Activated gamma-delta T cell (primary cell): ENCODE results near the gene TCEA3.

Experiments used
- DNase-seq: peaks from one replicate; lab custom pipeline; 2025; lab: John Stamatoyannopoulos, UW

TCEA3 gene

DNA sequence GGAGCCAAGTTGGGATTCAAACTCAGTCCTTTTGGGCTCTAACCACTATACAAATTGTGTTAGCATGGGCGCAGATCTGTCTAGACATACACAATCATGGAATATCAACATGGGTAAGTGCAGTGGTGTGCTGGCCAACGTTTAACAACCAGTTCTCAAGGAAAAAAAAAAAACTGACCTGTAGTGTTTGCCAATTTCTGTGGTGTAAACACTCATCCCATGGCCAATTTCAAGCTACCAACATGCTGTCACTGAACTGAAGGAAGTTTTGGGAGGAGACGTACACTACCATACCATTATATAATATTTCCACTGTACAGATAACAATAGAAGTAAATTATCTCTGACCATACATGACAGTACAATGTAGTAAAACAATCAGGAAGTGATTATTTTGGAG lies 3.2 kb downstream of the TCEA3 start:
- no peak for DNase-seq

DNA sequence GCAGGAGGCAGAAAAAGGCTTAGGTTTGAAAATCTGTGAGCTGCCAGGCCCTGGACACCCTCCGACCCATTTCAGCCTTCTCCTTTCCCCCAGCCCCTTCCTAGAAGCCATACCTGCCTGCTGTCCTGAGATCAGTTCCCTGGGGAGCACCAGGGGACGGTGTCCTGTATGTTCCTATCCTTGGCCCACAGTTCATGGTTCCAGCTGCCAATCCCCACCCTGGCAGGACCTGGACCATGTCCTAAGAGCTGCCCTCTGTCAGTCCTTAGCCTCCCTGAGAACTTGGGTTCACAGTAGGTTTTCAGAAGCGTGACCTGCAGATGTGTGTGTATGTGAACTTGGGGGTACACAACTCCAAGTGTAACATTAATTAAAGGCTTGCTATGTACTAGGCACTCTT lies 3.8 kb downstream of the TCEA3 start:
- no peak for DNase-seq

DNA sequence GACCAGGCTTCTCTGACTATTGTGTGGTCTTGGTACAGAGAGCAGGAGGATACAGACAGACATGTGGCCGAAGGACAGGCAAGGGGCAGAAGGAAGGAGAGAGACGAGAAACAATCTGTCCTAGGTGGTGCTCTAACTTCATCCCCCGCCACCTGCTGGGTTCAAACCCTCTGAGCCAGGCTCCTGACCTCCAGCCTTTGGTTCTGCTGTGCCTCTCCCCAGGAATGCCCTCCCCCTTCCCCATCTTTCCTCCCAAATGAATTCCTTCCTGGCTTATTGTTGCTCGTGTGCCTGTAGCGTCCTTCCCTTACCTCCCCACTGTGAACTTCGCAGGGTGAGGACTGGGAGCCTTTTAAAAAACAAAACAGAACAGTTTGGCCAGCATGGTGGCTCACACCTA lies 5.4 kb downstream of the TCEA3 start:
- DNase-seq: no peak

DNA sequence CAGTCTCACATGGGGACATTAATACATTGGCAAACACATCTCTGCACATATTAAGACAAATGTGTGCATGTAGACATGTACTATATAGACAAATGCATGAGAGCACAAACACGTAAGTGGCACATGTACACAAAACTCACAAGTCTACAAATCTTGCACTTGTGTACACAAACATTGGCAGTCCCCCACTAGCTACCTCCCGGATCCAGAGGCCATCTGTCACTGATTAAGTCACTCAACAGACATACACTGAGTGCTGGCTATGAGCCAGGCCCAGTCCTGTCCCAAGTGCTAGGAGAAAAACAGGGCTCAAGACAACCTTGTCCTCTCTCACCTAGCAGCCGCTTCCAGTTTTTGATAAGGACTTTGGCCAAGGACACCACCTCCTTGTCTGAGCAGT lies 7.0 kb downstream of the TCEA3 start:
- no peak for DNase-seq

DNA sequence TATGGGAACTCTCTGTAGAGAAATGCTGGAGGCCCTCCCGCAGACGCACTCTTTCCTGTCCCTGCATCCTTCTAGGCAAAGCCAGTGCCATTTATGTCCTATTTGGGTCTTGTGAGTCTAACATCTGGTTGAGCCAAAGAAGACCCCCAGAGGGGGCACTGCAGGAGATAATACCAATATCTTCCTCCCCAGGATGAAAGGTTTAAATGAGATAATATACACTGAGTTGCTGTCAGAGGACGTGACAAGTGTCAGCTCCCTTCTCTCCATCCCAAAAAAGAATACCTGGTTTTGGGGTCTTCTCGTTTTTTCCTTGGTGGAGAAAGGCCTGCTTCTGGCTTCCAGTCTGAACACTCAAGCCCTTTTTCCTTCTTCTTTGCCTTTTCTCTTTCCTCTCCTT lies 7.6 kb downstream of the TCEA3 start:
- no peak for DNase-seq

DNA sequence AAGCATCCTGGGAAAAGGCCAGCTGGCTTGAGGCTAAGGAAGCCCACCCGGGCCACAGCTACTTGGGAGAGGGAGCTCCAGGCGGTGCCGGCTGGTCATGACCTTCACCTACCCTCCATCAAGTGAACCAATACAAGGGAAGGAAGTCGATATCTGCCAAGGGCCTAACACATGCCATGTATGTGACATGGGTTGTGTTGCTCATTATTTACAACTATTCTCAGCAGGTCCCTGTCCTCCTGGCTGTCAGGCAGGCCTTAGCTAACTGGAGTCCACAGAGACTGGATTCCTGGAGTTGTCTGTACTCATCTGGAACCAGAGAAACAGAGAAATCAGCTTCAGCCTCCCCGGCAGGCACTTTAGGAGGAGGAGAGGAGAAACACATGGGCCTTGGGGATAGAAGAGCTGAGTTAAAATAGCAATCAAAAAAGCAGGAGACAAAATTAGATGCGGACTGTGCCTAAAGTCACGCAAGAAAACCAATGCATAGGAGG lies 15.7 kb downstream of the TCEA3 start:
- no peak for DNase-seq

DNA sequence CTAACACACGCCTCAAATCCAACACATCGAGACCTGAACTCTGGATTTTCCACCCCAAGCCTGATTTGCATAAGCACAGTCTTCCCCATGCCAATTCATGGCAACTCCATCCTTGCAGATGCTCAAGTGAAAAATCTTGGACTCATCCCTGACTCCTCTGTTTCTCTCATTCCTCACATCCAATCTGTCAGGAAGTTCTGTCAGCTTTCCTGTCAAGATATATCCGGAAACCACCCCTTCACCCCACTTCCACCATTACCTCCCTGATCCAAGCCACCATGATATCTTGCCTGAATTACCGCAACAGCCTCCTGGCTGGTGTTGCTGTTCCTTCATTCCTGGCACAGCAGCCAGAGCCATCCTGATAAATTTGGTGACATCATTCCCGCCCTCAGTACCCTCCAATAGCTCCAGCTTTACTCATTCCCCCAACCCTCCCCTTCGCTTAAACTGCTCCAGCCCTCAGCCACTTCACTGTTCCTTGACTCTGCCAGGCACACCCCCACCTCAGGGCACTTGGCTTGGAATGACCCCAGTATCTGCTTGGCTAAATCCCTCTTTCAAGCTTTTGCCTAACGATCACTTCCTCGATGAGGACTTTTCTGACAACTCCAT lies 17.4 kb downstream of the TCEA3 start:
- no peak for DNase-seq

DNA sequence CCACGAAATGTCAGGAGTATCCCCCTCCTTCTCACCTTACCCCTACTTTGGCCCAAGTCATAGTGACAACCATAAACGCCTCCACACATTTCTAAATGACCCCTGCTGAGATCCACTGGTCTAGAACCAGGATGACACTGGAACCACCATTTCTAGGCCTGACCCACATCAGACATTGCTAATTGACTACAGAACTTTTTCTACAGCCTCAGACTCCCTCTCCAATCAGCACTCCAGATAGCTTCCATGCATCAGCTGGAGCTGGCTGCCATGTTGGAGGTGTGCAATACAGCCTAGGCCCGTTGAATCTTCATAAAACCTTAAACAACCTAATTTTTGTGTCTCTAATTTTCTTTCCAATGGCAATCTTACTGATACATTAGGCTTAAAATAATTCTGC lies 18.6 kb downstream of the TCEA3 start:
- no peak for DNase-seq

DNA sequence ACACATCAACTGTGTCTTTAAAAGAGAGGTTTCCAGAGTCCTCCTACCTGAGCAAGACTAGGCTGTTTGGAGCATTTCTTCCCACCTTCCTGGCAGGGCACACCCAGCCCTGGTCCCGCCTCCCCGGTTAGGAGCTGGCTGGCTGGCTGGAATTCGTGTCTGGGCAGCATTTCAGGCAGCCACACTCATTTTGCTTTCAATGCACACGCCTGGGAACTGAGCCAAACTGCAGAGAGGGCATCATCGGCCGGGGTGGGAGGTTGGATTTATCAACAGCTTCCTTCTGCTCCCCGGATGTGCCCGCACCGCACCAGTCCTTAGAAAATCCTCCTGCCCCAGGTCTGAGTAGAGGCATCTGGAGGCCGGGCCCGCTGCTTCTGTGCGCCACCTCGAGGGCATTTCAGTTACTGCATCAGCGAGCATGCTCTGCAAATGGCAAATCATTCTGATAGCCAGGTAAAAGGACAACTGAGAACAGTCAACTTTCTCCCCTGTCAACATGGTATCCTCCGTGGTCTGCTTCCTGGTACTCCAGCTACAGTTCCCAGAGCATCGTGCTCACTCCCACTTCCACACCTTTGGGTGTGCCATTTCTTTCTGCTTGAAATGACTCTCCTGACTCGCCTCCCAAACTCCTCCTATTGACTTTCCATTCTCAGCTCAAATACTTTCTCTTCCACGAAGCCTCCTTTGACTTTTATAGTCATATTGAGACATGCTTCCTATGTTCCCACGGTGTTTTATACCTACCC lies 20.6 kb downstream of the TCEA3 start:
- DNase-seq: no peak

DNA sequence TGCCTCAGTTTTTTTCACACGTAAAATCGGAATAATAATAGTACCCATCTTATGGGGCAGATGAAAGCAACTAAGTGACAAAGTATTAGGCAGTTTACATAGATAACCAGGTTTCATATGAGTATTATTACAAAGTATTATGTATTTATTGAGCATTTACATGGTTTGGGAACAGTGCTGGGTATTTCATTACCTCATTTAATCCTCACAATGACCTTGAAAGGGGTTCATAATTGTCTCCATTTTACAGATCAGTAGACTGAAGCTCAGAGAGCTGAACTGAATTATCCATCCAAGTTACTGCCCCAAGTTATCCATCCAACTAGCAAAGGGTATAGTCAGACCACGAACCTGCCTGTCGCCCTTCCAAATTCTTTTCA lies 21.2 kb downstream of the TCEA3 start:
- no peak for DNase-seq

DNA sequence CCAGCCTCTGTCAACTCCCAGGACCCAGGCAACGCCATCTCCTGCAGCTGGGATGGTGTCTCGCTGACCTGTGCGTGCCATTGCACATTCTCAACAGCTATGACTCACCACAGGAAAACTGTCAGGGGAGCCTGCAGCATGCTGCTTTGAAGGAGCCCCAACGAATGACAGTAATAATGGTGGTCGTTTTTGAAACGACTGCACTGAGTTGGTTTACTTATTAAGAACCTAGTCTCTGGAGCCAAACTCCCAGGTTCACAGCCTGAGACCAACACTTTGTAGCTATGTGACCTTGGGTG lies 21.6 kb downstream of the TCEA3 start:
- DNase-seq: no peak

DNA sequence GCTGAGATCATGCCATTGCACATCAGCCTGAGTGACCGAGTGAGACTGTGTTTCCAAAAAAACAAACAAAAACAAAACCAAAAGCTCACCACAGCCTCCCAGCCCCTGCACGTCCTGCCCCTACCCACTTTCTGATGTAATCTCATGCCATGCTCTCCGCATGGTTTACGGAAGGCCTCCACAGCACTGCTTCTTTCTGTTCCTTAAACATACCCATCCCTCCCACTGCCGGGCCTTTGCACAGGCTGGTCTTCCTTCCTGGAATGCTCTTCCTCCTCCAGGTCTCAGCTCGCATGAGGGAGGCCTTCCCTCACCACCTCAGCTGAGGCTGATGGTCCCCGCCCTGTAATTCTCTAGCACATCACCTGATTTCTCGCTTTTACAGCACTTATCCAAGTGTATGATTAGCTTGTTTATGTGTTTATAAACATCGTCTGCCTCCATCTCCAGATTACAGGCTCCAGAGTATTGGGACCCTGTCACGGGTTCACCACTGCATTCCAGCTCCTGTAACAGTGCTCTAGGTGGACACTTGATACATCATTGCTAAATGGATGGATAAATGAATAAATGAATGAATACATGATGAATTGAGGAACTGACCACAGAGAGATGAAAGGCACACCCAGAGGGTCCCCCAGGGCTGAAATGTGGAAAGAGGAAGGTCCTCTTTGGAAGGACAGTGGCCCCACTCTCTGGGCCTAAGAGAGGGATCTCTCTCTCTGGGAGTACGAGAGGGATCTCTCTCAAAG lies 22.1 kb downstream of the TCEA3 start:
- no peak for DNase-seq

DNA sequence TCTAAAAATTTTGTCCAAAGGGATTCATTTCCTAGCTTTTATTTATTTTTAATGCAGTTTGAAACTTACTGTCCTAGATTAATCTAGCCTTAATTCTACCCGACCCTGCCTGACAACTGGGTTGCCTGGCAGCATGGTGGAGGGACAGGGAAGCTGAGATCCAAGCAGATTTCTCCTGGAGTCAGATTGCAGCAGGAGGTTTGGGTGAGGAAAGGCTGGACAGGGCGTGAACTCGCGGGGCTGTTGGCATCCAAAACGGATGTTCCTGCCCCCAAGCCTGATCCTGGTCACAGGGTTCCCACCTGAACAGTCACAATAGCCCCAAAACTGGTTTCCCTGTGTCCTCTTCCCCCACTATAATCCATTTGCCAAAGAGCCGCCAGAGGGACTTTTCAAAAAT lies 23.2 kb downstream of the TCEA3 start:
- DNase-seq: no peak

DNA sequence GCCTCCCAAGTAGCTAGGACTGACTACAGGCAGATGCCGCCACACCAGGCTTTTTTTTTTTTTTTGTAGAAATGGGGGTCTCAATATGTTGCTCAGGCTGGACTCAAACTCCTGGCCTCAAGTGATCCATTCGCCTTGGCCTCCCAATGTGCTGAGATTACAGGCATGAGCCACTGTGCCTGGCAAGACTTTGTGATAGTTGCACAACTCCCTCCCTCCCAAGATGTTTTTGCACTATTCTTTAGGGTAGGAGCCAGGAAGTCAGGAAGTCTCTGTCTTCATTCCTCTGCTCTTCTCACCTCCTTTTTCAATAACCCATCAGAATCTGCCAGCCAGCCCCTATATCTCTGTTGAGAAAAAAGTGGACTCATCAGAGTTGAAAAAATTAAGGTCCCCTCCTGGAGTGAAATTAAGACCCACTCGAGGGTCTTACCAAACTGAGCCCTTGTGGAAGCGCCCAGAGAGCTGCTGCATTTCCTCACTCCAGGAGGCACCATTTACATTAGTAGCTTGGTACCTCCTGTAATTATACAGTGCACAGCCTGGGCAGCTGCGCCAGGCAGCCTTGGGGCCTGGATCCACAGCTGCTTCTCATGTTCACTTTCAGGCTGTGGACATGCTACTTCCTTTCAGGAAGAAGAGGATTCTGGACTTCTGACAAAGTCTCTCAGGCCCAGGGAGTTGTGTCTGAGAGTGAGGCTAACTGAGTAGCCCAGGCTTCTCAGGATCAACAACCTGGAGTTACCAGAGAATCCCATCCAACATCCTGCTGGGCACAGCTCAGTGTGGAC lies 24.0 kb downstream of the TCEA3 start:
- no peak for DNase-seq

DNA sequence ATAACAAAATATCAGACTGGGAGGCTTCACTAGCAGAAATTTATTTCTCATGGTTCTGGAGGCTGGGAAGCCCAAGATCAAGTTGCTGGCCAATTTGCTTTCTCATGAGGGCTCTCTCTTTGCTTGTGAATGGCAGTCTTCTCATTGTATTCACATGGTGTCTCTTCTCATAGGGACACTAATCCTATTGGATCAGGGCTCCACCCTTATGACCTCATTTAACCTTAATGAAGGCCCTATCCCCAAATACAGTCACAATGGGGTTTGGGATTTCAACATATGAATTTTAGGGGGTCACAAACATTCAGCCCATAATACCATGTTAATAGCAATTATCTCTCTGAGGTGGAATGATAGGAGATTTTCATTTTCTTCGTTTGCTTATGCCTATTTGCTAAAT lies 25.3 kb downstream of the TCEA3 start:
- no peak for DNase-seq

DNA sequence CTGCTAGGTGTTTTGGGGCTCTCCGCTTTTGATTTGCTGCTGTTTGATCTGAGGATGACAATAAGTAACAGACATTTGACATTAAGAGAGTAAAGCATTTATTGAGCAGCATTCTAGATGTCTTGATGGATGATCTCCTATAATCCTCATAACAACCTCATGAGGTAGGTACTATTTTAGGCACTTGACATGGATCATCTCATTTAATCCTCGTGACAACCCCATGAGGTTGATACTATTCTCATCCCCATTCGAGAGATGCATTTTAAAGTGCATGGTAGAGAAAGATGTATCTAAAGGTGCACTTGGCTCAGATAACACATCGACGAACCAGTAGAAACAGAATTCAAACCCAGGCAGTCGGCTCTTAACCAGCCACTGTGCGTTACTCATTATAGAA lies 26.6 kb downstream of the TCEA3 start:
- DNase-seq: no peak

DNA sequence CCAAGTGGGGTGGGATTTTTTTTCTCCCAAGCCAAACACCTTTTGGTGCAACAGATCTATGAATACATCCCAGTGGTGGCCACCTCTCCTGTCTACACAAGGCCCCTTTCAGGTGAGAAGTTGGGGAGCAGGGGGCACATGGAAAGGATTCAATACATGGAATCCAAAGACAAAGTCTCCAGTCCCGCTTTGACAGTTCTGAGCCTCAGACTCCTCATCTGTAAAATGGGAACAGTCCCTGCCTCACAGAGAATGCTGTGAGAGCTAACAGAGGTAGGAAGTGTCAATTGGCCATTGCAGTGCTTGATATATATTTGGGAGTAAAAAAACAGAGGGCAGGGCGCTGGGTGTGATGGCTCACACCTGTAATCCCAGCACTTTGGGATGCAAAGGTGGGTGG lies 28.2 kb downstream of the TCEA3 start:
- no peak for DNase-seq

DNA sequence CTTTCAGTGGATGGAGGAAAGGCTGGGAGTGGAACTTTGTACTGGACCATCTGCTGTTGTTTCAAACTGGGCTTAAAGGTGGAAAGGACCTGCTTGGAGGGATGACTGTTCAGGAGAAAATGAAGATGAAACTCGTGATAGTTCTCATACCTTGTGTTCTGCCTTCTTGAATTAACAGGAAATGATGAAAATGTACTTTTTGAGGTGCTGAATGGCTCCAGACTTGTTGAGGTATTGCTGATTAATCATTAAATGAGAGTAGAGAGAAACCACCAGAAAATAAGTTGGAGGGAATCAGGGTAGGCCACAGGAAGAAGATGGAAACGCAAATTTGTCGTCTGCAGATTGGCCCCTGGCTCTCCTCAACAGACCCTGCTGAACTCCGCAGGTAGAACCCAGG lies 28.7 kb downstream of the TCEA3 start:
- no peak for DNase-seq

DNA sequence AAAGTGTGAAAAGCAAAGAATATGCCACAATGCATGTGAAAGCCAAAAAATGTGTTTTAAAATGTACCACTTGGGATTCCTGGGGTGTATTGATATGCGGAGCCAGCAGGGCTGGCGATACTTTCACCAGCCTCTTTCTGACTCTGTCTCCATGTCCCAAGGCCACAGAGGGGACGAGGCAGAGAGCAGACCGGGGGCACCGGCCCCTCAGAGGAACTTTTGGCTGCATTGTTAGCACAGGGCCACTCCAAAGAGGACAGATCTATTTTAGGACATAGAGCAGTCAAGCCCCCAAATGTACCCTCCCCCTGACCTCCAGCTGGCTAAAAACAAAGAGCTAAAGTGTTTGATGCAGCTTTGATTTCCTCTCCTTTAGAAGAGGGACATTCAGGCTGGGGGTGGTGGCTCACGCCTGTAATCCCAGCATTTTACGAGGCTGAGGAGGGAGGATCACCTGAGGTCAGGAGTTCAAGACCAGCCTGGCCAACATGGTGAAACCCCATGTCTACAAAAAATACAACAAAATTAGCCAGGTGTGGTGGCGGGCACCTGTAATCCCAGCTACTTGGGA lies 29.3 kb downstream of the TCEA3 start:
- no peak for DNase-seq

DNA sequence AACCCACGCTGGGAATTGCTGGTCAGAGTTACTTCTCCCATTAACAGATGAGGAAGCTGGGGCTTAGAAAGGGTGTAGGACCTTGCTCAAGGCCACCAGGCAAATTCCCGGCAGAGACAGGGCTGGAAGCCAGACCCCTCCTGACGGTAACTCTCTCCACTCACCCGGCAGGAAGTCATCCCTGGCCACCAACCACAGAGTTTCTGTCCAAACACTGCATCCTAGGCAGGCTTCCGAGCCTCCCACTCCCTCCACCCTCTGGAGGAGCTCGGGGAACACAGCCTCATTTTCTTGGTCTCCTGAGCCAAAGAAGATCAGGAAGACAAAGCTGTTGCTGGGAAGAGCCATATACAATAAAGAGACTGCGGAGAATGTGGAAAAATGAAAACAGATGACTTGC lies 29.9 kb downstream of the TCEA3 start:
- no peak for DNase-seq

DNA sequence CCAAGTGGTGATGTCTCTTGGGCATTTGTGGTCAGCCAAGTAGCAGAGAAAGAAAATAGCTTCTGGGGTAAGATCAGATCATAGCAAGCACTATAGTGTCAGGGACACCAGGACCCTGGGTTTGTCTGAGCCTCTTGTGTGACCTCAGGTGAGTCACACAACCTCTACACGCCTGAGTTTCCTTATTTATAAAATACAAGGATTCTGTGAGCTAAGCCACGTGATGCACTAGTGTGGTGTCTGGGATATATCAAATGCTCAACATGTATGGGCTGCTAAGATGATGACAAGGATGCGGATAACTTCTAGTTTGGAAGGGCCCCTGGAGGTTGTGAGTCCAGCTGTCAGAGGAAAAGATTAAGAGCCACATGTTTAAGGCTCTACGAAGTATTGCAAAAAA lies 30.4 kb downstream of the TCEA3 start:
- DNase-seq: no peak

DNA sequence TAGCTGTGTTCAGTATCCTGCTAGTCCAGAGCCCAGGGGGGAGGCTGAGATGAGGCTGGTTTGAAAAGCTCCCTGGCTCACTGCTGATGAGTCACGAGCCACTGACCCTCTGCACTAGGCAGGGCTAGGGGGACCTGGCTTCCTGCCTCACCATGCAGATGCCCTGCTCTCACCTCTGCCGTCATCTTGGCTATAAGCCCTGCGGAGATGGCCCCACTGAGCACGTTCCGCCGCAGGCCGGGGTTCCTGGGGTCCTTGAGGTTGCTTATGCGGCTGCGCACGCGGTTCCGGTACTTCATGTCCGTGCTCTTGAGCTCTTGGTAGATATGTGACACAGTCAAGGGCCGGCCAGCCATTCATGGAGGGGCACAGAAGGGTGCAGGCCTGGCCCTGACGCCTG lies 30.8 kb downstream of the TCEA3 start:
- no peak for DNase-seq
